Measurements from ENCODE around the gene RYR3. TPM values are rescaled to one million over a fixed set of nuclear protein-coding genes. Genes with fewer than 3 reads are reported as not detected.

Gene RYR3
- total RNA-seq, 2 experiments from 2014 or later: not detected

GRCh38 chr15:33317896-33318295 lies 7.1 kb downstream of the RYR3 start:
- Mint-ChIP-seq H3K4me3 (no peak overlapping the region), H3K9me3 (no peaks in the 10 kb centered on the region), H3K4me1 (ENCODE audit: low read depth) (no peaks in the 10 kb centered on the region), H3K36me3 (ENCODE audit: low read depth) (no peaks in the 10 kb centered on the region), H3K27me3 (peaks cover 3% of the 10 kb centered on the region), H3K27ac (no peak overlapping the region)
- POLR2A ChIA-PET: no interaction called here
- no peak for ATAC-seq
- CTCF ChIA-PET: no interaction called here
- TF ChIP-seq, protein P1, sequence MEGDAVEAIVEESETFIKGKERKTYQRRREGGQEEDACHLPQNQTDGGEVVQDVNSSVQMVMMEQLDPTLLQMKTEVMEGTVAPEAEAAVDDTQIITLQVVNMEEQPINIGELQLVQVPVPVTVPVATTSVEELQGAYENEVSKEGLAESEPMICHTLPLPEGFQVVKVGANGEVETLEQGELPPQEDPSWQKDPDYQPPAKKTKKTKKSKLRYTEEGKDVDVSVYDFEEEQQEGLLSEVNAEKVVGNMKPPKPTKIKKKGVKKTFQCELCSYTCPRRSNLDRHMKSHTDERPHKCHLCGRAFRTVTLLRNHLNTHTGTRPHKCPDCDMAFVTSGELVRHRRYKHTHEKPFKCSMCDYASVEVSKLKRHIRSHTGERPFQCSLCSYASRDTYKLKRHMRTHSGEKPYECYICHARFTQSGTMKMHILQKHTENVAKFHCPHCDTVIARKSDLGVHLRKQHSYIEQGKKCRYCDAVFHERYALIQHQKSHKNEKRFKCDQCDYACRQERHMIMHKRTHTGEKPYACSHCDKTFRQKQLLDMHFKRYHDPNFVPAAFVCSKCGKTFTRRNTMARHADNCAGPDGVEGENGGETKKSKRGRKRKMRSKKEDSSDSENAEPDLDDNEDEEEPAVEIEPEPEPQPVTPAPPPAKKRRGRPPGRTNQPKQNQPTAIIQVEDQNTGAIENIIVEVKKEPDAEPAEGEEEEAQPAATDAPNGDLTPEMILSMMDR (IDR thresholded peaks at IDR 0.05): no peak
- intact Hi-C loops (cut with micrococcal nuclease): no loop called here
- no peak for DNase-seq

DNA sequence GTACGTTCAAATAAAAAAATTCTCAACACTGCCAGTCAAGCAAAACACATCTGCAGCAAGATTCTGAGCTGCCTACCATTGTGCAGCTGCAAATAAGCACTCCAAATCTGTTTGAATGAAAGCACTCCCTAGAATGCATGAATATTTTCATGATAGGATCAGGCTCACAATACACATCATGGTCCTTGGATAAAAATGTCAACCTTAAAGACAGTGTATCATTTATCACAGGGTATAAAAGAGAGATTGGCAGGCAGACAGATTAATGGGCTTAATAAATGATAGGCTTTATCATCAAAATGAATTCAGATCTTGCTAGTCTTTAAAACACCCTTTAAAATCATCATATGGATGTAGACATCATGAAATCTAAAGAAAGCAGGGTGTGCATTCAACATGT lies 9.2 kb downstream of the RYR3 start:
- Mint-ChIP-seq H3K4me1 (ENCODE audit: low read depth) (peaks cover 7% of the 10 kb centered on the region), H3K4me3 (no peak overlapping the region), H3K27me3 (peaks cover 1% of the 10 kb centered on the region), H3K9me3 (no peaks in the 10 kb centered on the region), H3K36me3 (ENCODE audit: low read depth) (no peaks in the 10 kb centered on the region), H3K27ac (no peak overlapping the region)
- intact Hi-C loops (cut with micrococcal nuclease): no loop called here
- POLR2A ChIA-PET: no interaction called here
- DNase-seq: no peak
- ATAC-seq: no peak
- TF ChIP-seq, protein P1 (IDR thresholded peaks at IDR 0.05): no peak
- CTCF ChIA-PET: no interaction called here

GRCh38 chr15:33322091-33322490 lies 11.3 kb downstream of the RYR3 start:
- H3K27me3 Mint-ChIP-seq: no peaks in the 10 kb centered on the region
- CTCF ChIA-PET: no interaction called here
- H3K27ac Mint-ChIP-seq: no peak overlapping the region
- peaks cover 7% of the 10 kb centered on the region for H3K4me1 Mint-ChIP-seq (ENCODE audit: low read depth)
- no peak overlapping the region for H3K4me3 Mint-ChIP-seq
- DNase-seq (no peak), ATAC-seq (no peak)
- intact Hi-C loops (cut with micrococcal nuclease): no loop called here
- TF ChIP-seq, protein P1 (IDR thresholded peaks at IDR 0.05): no peak
- H3K9me3 Mint-ChIP-seq: no peaks in the 10 kb centered on the region
- no peaks in the 10 kb centered on the region for H3K36me3 Mint-ChIP-seq (ENCODE audit: low read depth)
- POLR2A ChIA-PET: no interaction called here

DNA sequence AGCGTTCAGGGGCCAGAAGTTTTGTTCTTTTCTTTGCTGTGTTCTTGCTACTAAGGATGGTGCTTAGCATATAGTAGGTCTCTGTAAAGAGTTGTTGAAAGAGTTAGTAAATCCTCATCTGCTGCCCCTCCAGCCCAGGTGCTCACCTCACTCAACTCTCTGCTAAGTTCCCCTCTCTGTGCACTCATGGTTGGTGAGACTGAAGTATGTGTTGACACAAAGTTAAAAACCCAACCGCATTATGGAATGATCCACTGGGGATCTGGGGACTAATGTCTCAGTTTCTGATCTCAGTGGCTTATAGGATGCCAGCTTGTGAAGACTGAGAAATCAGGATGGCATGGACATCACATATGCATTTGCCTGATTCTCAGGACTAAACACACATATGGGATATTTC lies 13.8 kb downstream of the RYR3 start:
- DNase-seq (no peak), ATAC-seq (no peak)
- ChIA-PET CTCF (no interaction called here), POLR2A (no interaction called here)
- Mint-ChIP-seq H3K9me3 (no peaks in the 10 kb centered on the region), H3K4me1 (ENCODE audit: low read depth) (peaks cover 7% of the 10 kb centered on the region), H3K4me3 (no peak overlapping the region), H3K27me3 (no peaks in the 10 kb centered on the region), H3K36me3 (ENCODE audit: low read depth) (no peaks in the 10 kb centered on the region), H3K27ac (no peak overlapping the region)
- TF ChIP-seq, protein P1 (IDR thresholded peaks at IDR 0.05): no peak
- intact Hi-C loops (cut with micrococcal nuclease): no loop called here

DNA sequence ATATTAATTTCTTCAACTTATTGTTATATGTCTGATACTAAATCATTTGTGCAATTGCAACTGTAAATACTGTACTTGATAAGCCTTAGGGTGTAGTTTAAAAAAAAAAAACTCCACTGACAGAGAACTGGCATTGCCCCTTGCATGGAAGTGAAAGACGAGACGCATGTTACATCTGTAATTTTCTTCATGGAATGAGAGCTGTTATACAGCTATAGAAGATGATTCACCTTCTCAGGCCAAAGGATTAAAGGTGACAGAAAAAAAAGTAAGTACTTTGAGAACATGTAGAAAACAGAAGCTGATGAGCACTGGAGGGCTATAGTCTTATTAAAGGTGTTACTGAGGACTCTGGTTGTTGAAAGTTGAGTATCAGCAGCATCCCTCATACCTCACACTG lies 16.1 kb downstream of the RYR3 start:
- POLR2A ChIA-PET: no interaction called here
- Mint-ChIP-seq H3K27me3 (peaks cover 4% of the 10 kb centered on the region), H3K9me3 (no peaks in the 10 kb centered on the region), H3K36me3 (ENCODE audit: low read depth) (no peaks in the 10 kb centered on the region), H3K27ac (no peak overlapping the region), H3K4me1 (ENCODE audit: low read depth) (peaks cover 7% of the 10 kb centered on the region), H3K4me3 (no peak overlapping the region)
- ATAC-seq (no peak), DNase-seq (no peak)
- intact Hi-C loops (cut with micrococcal nuclease): no loop called here
- CTCF ChIA-PET: no interaction called here
- TF ChIP-seq, protein P1 (IDR thresholded peaks at IDR 0.05): no peak
